Lung (tissue), 12 donors: ENCODE measurements around the gene OR8D2. TPM values are rescaled to one million over a fixed set of nuclear protein-coding genes. Genes with fewer than 3 reads are reported as not detected.

Experiments used
- ATAC-seq: fragments of 200-7000 bp; cut with Tn5 transposase; one replicate; pipeline ENCODE4 v1.9.1; 2020; ENCODE audit warnings: moderate number of reproducible peaks; ENCODE audit not compliant: insufficient read depth, low FRiP score
- DNase-seq, 3 donors: peaks; one replicate each; pipeline ENCODE4 v3.0.0-alpha.2; 2013 to 2017
- H3K27ac ChIP-seq, 2 donors: one replicate each; pipeline ENCODE4 v1.5.1; 2013; ENCODE audit warnings: mild to moderate bottlenecking in 2 of 2, moderate library complexity in 2 of 2, control low read depth in 1 of 2, inconsistent platforms in 1 of 2, low read depth in 1 of 2, low read length in 1 of 2
- H3K27me3 ChIP-seq, 3 donors: one replicate each; pipeline ENCODE4 v1.5.1; 2013; ENCODE audit warnings: low read length in 2 of 3; ENCODE audit not compliant: control insufficient read depth in 3 of 3, insufficient read depth in 3 of 3
- H3K36me3 ChIP-seq, 4 donors: one replicate each; pipeline ENCODE4 v1.5.1; 2013; ENCODE audit warnings: low read length in 4 of 4, mild to moderate bottlenecking in 1 of 4, moderate library complexity in 1 of 4; ENCODE audit not compliant: control insufficient read depth in 4 of 4, insufficient read depth in 4 of 4
- H3K4me1 ChIP-seq, 5 donors: one replicate each; pipeline ENCODE4 v1.5.1; 2013; ENCODE audit warnings: low read length in 5 of 5, mild to moderate bottlenecking in 2 of 5, moderate library complexity in 1 of 5; ENCODE audit not compliant: control insufficient read depth in 5 of 5, insufficient read depth in 5 of 5
- H3K4me3 ChIP-seq: one replicate; pipeline ENCODE4 v1.5.1; 2013; ENCODE audit warnings: mild to moderate bottlenecking, control low read depth, moderate library complexity
- H3K9ac ChIP-seq, 2 donors: one replicate each; pipeline ENCODE4 v1.5.1; 2013; ENCODE audit warnings: low read length in 2 of 2, control low read depth in 1 of 2; ENCODE audit not compliant: insufficient read depth in 1 of 2
- H3K9me3 ChIP-seq, 4 donors: one replicate each; pipeline ENCODE4 v1.5.1; 2013; ENCODE audit warnings: low read length in 3 of 4, mild to moderate bottlenecking in 1 of 4, moderate library complexity in 1 of 4; ENCODE audit not compliant: control insufficient read depth in 4 of 4, insufficient read depth in 3 of 4
- CTCF ChIP-seq: IDR thresholded peaks from 2 replicates; pipeline ENCODE4 v1.5.1; 2012; ENCODE audit warnings: mild to moderate bottlenecking; ENCODE audit errors: control extremely low read depth, extremely low read depth
- WGBS, 2 donors: extraction: QIAGEN DNeasy Blood & Tissue Kit; methylation state at CpG; one replicate each; pipeline ENCODE4 v1.1.7; 2013; 5-methylcytosine and 5-hydroxymethylcytosine counted together
- polyA plus RNA-seq, 2 donors: library from polyadenylated mRNA; stranded (reverse); fragments of 200-250 nt; gene quantifications; one replicate each; pipeline ENCODE4 v1.2.1, GENCODE V29; 2013
- total RNA-seq, 2 donors: library from RNA; depleted of rRNA in 1 of 2; stranded (reverse); fragments of >200 nt in 1 of 2; gene quantifications; one replicate each; pipeline ENCODE4 v1.2.1, GENCODE V29; 2014 to 2021
- donor health status: control.
- donor health status: control.
- donor health status: Bipolar disorder and iron deficiency.
- donor health status: healthy.
- donor health status: DM: yes; HTN: yes; CAD: no.

OR8D2 gene
- total and polyA plus RNA-seq, 4 donors: not detected

- no peak overlapping the region for H3K9ac ChIP-seq
- H3K36me3 ChIP-seq: no peaks in the 10 kb centered on the region
- no peak for TF ChIP-seq CTCF
- WGBS, 2 donors: 85 to 89% methylated on average over 4 of the region's 4 CpGs
- no peaks in the 10 kb centered on the region for H3K4me1 ChIP-seq
- no peak overlapping the region for H3K27ac ChIP-seq
- no peak for DNase-seq
- H3K9me3 ChIP-seq: no peaks in the 10 kb centered on the region
- no peak overlapping the region for H3K4me3 ChIP-seq
- no peaks in the 10 kb centered on the region for H3K27me3 ChIP-seq
- no peak for ATAC-seq
These were observed 22.1 kb downstream of the OR8D2 start for GRCh38 chr11:124297921-124298320.

DNA sequence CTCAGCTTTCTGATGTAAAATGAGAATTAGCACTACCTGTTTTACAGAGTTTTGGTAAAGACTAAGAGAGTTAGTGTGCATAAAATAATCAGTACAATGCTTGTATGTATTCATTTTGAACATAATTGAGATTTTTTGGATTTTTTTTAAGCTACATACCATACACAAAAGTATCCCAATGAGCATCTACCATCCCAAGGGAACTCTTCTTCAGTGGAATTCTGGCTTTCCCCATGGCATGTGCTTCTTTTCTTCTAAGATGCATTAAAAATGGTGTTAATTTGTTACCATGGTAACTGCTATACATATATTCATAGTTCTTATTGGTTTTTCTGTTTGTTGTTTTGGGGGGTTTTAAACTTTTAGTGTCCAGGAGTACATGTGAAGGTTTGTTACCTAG is 24.0 kb downstream of the OR8D2 start:
- no peaks in the 10 kb centered on the region for H3K9me3 ChIP-seq
- no peak overlapping the region for H3K9ac ChIP-seq
- no peak overlapping the region for H3K4me3 ChIP-seq
- no peak for TF ChIP-seq CTCF
- DNase-seq: no peak
- no peaks in the 10 kb centered on the region for H3K36me3 ChIP-seq
- H3K4me1 ChIP-seq: no peaks in the 10 kb centered on the region
- H3K27ac ChIP-seq: no peak overlapping the region
- H3K27me3 ChIP-seq: no peaks in the 10 kb centered on the region
- ATAC-seq: no peak

DNA sequence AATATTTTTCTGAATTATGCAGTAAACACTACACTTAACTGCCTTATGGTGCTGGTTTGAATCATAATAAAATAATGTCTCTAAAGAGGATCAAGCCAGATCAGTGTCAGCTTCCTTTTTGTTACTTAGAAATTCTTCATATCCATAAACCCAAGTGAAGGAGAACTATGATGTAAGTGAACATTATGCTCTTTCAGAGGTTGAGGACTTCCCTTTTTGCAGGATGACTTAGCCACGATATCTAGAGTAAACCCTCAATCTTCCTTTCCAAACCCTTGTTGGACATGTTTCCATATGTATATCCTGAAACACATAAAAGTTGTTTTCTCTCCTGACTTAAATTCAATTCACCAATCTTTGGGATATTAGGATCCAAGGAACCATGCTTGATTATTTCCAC is 25.3 kb downstream of the OR8D2 start:
- ATAC-seq: no peak
- no peaks in the 10 kb centered on the region for H3K27me3 ChIP-seq
- peaks cover 0 to 3% (median 0%) of the 10 kb centered on the region in 4 donors for H3K9me3 ChIP-seq
- no peak for DNase-seq
- no peak overlapping the region for H3K27ac ChIP-seq
- no peaks in the 10 kb centered on the region for H3K4me1 ChIP-seq
- no peak overlapping the region for H3K9ac ChIP-seq
- no peak for TF ChIP-seq CTCF
- 24 to 54% methylated on average over 1 of the region's 1 CpG for WGBS, 2 donors
- H3K36me3 ChIP-seq: no peaks in the 10 kb centered on the region
- no peak overlapping the region for H3K4me3 ChIP-seq

GRCh38 chr11:124285610-124286344 is 34.2 kb downstream of the OR8D2 start:
- Histone ChIP-seq H3K36me3 (no peaks in the 10 kb centered on the region), H3K4me1 (no peaks in the 10 kb centered on the region), H3K4me3 (no peak overlapping the region), H3K27me3 (no peaks in the 10 kb centered on the region), H3K27ac (no peak overlapping the region), H3K9me3 (peaks cover 0 to 2% (median 0%) of the 10 kb centered on the region in 4 donors), H3K9ac (no peak overlapping the region)
- no peak for TF ChIP-seq CTCF
- ATAC-seq: no peak
- WGBS, 2 donors: 50 to 62% methylated on average over 3 of the region's 3 CpGs
- DNase-seq: peak in 2 of 3 donors; percentile 37 to 61
